Stimulated activated CD8-positive, alpha-beta memory T cell treated with anti-CD3 and anti-CD28 coated beads, Interleukin-12 subunit alpha, Interleukin-12 subunit beta, amount 100 ng/mL, for 1 hour (primary cell): Measurements from ENCODE around the gene COG1.

Source experiments
- DNase-seq: peaks from one replicate; pipeline ENCODE4 v3.0.0-alpha.2; 2020; ENCODE audit warnings: low read depth

The COG1 gene

DNA sequence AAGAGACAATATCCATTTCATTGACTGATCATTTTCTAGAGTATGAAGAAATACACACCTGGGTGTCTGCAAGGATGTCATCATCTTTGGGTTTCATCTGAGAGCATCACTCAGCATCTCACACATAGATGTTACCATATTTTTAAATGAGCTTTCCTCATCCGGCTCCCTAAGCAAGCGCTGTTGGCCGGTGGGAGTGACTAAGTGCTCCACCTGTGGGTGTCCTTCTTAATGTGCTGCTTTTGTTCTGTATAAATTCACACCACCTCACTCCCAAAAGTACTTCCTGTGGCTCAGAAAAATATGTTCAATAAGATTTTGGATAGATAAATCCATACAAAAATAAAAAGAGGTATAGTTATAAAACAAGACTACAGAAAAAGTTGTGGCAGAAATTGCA lies 20.6 kb upstream of the COG1 start:
- no peak for DNase-seq

DNA sequence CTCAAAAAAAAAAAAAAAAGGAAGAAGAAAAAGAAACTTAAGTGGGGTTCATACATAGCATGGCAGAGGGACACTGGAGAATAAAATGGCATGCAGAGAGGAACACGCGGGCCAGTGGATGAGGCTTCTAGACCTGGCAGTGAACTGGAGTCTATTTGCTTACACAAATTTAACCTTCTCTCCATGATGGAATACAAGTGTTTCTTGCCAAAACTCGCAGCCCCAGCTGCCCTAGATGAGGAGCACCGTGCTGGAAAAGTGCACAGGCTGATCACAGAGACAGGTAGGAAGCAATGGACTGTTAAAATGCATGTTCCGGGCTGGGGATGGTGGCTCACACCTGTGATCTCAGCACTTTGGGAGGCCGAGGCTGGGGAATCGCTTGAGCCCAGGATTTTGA lies 18.7 kb upstream of the COG1 start:
- DNase-seq: no peak

DNA sequence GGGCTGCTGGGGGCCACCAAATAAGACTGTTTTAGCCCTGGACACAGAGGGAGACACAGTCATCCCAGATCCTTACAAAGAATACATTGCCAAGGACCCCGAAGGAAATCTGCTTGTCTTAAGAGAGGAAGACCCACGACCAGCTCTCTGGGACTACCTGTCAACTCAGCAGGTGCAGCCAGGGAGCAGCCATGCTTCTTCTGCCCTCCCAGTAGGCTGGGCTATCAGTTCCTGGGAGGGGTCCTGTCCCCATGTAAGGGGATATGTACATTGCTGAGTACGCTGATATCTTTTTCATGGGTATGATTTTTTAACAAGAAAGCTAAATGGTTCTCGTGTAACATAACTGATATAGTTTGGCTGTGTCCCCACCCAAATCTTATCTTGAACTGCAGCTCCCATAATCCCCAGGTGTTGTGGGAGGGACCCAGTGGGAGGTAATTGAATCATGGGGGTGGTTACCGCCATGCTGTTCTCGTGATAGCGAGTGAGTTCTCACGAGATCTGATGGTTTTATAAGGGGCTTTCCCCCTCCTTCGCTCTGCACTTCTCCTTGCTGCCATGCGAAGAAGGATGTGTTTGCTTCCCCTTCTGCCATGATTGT lies 16.8 kb upstream of the COG1 start:
- DNase-seq: no peak

DNA sequence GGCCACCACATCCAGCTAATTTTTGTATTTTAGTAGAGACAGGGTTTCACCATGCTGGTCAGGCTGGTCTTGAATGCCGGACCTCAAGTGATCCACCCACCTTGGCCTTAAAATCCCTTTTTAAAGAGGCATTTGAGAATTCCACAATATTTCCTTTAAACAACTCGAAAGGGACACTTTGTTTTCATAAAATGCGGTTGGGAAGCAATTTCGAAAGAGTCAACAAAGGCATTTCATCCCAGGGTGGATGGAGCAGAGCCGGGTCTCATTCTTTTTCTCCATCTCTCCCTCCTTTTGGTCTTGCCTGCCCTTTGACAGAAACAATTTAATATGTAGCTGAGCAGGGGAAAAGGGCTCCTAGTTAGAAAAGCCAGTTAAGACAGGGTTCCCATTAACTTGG lies 13.5 kb upstream of the COG1 start:
- no peak for DNase-seq

DNA sequence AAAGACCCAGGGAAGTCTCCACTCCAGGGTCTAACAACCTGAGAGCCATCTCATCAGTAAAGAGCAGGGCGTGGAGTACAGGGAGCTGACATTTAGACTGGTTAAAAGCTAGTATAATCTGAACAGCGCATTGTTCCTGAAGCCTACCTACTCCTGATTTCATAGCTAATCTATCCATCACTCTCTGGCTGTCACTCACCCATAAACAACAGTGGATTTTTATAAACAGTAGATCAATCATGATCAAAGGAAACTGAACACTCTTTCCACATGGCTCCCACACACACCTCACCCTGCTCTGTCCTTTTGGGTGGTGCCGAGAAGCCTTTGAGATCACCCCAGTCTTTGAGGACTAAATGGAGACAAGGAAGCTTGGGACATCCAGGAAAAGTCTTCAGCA lies 13.0 kb upstream of the COG1 start:
- no peak for DNase-seq

DNA sequence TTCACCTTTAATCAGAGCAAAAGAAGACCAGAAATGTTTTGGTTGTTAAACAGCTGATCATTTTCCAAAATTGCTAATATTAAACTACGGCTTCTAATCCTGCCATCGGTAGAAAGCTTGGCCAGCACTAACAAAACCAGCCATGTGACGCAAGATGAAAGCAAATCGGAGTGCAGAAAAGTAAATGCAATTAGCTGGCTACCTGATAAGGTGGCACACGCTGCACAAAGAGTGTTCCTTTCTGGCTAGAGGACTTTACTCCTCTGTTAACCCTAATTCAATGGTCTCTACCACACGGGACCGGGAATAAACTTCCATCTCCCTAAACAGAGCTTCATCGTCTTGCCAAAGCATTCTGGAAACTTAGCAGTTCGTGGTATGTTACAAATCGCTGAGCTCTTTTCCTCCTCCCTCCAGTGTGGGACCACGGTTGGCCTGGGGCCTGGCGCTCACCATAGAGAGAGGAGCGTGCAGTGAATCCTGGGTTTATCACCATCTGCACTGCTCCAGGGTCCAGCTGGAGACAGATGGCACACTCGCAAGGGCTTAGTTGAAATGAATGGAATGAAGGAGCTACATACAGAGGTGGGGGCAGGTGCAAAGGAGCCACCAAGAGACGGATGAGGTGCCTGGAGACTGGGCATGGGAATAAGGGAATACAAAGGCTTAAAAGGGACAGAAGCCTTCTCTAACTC lies 10.1 kb upstream of the COG1 start:
- no peak for DNase-seq

DNA sequence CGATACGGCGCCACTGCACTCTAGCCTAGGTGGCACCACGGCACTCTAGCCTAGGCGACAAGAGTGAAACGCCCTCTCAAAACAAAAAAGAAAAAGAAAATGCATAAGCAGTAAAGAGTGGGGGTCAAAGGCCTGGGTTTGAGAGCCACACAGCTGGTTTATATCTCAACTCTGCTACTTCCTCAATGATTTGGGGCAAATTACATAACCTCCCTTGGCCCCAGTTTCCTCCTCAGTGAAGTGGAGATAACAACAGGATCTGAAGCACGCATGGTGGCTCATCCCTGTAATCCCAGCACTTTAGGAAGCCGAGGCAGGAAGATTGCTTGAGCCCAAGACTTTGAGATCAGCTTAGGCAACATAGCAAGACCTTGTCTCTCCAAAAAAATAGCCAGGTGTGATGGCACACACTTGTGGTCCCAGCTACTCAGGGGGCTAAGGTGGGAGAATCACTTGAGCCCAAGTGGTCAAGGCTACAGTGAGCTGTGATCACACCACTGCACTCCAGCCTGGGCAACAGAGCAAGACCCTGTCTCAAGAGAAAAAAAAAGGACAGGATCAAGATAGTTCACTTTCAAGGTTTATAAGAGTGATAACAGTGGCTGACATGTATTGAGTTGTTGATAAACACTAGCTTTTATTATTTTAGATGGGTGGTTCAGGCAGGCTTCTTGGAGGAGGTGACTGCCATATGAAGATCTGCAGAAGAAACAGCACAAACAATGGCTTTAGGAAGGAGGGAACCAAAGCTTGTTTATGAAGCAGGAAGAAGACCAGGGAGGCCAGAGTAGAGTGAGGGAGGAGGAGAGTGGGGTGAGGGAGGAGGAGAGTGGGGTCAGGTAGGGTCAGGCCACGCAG lies 8.5 kb upstream of the COG1 start:
- no peak for DNase-seq

DNA sequence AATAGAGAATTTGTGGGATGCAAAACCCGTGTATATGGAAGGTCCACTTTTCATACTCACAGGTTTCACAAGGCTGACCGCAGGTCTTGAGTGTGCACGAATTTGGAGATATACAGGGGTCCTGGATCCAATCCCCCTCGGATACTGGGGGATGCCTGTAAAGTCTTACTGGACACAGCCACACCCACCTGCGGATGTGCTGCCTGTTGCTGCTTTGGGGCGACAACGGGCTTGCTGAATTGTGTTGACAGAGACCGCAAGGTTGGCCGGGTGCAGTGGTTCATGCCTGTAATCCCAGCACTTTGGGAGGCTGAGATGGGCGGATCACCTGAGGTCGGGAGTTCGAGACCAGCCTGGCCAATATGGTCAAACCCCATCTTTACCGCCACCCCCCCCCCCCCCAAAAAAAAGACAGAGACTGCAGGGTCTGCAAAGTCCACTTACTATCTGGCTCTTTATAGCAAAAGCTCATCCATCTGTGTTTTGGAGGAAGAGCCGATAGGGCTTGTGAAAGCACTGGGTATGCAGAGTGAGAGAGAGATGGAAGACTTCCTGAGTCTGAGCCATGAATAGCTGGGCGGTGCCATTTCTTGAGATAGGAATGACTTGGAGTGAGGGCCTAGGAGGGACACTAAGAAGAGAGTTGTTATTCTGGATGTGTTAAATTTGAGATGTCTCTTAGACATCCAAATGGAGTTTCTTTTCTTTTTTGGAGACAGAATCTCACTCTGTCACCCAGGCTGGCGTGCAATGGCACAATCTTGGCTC lies 6.4 kb upstream of the COG1 start:
- DNase-seq: no peak

DNA sequence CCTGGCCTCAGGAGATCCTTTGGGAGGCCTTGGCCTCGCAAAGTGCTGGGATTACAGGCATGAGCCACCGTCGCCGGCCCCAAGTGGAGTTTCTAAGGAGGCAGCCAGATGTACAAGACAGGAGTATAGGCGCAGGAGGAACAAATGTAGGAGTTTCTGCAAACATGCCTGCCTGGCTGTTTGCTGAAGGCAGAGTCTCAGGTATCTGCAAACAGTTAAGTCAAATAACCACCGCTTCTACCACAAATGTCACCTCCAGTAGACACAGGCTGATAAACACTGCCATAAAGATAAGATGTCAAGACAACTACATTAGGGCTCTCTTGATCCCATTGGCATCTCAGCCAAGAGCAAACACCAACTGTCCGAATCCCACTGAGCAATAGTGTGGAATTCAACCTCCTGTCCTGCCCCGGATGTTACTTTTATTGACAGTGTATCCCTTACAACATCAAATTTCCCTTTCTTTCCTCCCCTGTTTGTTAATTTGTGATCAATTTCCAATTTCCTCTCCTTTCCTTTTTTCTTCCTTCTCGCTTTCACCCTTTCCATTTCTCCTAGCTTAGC lies 5.6 kb upstream of the COG1 start:
- no peak for DNase-seq

DNA sequence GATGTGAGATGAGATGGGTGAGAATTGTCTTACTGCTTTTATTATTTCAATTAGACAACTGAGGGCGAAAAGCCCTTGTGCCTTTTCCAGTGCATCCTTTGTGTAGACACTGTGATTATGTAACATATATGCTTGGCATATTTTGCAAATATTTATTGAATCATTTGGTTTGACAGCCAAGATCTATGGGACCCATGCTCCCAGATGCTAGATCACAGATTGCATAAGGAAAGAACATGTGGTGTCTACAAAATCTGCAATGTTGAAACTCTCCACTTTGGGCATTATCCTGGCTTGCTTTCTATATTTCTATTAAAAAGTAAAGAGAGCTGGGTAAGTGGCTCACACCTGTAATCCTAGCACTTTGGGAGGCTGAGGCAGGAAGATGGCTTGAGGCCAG lies 4.8 kb upstream of the COG1 start:
- DNase-seq: no peak

DNA sequence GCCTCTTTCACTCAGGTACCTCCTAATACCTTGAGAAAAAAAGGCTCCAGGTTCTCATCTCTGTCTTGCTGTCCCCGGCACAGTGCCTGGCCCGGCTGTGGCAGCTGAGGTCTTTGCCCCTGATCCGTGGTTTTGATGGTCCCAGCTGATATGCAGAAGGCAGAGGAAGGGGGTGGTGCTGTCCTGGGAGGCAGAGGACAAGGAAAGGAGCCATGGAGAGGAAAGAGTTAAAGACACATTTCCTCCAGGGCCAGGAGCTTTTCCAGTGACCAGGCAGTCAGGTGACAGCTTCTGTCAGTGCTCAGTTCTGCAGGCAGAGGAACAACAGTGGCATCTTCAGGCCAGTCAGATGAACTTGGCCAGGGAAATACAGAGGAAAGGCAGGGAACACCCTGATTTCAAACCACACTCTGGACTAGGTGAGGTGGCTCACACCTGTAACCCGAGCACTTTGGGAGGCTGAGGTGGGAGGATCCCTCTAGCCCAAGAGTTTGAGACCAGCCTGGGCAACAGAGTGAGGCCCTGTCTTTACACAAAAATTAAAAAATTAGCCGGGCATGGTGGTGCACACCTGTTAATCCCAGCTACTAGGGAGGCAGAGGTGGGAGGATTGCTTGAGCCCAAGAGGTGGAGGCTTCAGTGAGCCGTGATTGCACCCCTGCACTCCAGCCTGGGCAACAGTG lies 3.3 kb upstream of the COG1 start:
- no peak for DNase-seq

DNA sequence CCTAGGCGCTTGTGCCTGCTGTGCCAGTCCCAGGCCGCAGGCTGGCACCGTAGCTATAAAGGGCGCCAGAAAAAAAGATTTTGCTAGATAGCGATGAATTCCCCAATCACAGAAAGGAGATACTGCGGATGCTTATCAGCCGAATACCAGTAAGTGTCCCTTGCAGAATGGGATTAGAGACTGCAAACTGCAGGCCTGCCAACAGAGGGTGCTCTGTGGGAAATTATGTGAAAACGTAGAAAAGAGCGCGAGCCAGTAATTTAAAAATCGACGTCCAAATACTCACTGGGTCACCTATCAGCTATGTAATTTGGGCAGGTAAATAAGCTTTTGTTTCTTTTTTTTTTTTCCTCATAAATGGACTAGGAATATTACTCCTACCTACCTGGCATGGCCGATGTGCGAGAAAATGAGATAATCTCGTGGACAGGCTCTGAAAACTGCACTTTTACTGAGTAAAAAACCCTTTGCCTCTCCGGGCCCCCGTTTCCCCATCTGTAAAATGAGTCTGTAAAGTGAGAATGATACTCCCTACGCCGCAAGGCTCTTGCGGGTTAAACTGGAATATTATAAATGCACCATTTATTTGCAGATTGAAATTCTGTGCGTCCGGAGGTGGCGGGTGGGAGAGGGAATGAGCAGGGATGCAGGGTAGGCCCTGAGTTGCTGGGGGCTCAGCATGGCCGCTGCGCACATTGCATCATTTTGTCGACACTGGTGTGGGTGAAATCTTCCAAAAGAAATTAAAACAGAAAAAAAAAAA lies 1.2 kb upstream of the COG1 start:
- peak; percentile 56 for DNase-seq

DNA sequence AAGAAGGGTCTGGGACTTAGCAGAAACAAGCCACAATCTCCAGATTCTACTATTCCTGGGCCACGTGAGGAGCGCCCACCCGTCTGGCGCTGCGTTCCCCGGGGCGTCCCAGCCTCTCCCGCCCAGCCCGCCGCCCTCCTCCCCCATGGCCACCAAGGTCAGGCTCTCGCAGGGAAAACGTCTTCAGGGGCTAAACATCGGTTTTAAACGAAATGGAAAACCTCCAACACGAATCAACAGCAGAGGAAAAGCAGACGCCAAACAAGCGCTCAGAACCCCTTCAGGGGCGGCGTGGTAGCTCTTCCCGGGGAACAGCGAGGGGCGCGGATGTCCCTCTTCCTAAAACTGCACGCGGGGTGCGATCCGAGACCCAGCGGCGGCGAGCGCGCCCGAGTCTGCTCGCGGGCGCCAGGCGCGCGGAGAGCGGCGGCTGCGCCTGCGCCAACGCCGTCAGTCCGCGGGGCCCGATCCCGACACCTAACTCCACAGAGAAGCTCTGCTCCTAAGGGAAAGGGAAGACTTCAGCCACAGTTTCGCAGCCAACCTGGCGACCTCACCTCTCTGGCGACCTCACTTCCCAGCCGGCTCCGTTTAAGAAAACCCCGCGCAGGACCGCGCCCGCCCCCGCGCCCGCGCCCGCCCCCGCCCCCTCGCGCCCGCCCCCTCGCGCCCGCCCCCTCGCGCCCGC lies 505 bp upstream of the COG1 start:
- DNase-seq: no peak

DNA sequence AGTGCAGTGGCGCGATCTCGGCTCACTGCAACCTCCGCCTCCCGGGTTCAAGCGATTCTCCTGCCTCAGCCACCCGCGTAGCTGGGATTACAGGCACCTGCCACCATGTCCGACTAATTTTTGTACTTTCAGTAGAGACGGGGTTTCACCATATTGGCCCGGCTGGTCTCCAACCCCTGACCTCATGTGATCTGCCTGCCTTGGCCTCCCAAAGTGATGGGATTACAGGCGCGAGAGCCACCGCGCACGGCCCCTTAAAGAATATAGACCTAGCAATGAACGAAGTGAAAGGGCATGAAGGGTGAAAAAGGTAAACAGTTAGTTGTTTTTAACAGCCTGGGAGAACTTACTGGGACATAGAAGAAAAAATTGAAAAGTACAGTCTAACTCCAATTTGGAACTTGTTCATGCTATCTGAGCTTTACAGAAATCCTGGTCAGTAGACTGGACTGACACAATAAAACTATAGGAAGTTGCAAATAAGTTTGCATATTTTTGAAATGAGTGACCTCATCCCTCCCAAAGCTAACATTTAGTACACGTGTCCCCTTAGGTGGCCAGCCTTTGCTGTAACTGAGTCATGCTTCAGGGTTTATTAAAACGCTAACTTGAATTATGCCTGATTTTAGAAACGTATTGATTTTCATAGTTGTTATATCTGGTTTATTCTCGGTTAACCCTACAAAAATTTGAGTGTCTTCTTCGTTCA lies 1.8 kb downstream of the COG1 start:
- DNase-seq: no peak

DNA sequence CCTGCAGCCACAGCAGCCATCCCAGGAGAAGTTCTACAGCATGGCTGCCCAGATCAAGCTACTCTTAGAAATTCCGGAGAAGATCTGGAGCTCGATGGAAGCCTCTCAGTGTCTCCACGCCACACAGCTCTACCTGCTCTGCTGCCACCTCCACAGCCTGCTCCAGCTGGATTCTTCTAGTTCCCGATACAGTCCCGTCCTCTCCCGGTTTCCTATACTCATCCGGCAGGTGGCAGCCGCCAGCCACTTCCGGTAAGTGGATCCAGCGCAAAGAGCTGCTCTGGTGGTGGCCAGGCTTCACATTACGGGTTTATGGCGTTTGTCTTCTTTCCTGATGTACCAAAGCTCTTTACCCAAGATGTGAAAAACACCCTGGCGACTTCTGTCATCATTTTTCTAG lies 3.6 kb downstream of the COG1 start:
- no peak for DNase-seq

DNA sequence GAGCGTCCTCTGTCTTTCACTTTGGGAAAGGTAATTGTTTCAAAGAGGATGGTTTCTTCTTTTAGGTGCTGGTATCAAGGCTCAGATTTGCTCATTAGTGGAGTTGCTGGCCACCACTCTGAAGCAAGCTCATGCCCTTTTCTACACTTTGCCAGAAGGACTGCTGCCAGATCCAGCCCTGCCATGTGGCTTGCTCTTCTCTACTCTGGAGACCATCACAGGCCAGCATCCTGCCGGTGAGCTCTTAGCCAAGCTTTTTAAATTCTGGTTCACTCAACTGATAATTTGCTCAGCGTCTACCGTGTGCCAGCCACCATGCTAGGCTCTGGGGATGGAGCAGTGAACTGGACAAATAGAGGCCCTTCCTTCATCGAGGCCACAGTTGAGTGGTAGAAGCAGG lies 4.3 kb downstream of the COG1 start:
- DNase-seq: no peak

DNA sequence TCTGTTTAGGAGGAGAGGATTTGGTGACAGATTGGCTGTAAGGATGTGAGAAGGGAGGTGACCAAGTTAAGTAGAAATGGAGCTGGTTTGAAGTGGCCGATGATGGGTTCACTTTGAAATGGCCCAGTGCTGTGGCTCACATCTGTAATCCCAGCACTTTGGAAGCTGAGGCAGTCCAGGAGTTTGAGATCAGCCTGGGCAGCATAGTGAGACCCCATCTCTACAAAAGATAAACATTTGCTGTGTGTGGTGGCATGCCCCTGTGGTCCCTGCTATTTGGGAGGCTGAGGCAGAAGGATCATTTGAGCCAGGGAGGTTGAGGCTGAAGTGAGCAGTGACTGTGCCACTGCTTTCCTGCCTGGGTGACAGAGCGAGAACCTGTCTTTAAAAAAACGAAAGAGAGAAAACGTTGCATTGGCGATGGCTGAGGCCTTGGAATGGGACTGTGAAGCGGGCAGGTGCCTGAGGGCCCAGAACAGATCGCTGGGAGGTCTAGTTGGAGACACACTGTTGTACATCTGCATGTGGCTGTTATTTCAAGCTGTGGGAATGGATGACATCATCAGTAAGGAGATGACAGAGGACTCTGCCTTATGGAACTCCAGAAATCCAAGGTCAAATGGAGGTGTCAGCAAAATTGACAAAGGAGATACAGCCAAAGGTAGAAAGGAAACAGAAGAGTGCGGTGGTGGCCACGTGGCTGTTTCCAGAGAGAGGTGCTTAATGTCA lies 5.5 kb downstream of the COG1 start:
- DNase-seq: no peak

DNA sequence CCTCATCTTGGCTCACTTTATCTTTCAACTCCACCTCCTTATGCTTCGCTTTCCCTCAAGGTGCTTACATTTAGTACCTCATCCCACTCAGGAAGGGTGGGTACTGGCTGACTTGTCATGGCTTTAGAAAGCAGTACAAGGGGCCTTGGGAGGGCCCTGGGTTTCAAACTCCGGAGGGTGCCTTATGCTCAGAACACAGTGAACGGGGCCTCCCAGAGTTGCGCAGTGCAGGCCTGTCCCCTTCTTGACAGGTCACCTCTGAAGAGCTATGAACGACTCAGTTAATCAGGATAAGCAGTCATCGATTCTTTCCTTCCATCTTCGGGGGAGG lies 6.0 kb downstream of the COG1 start:
- no peak for DNase-seq

DNA sequence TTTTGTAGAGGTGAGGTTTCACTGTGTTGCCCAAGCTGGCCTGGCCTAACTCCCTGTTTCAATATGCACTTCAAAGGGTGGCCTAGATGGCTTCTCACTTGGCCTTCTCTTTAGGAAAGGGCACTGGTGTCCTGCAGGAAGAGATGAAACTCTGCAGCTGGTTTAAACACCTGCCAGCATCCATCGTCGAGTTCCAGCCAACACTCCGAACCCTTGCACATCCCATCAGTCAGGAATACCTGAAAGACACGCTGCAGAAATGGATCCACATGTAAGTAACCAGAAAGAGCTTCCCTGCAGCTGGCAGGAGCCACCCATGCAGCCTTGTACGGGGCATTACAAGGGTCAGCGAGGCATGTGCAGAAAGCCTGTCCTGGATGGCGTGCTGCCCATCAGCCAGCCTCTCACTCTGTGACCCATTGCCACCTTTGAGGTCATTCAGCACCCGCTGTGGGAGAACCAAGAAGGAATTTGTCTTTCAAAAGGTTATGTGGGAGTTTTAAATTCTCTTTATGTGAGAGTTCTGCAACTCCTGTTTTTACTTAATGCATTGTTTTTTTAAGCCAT lies 7.0 kb downstream of the COG1 start:
- DNase-seq: no peak
